Glutamatergic neuron (in vitro differentiated cells): ENCODE results near the gene KCNE3. TPM values are rescaled to one million over a fixed set of nuclear protein-coding genes. Genes with fewer than 3 reads are reported as not detected.

Experiments used
- DNase-seq: peaks from one replicate; pipeline ENCODE4 v3.0.0; 2022
- H3K27ac Mint-ChIP-seq: one replicate; pipeline ENCODE4 v1.8.0; 2020; ENCODE audit warnings: mild to moderate bottlenecking, mixed read lengths, inconsistent platforms; ENCODE audit not compliant: unreplicated experiment
- H3K27me3 Mint-ChIP-seq: one replicate; pipeline ENCODE4 v1.8.0; 2020; ENCODE audit warnings: mild to moderate bottlenecking, moderate library complexity, mixed read lengths, inconsistent platforms; ENCODE audit not compliant: unreplicated experiment
- H3K36me3 Mint-ChIP-seq: one replicate; pipeline ENCODE4 v1.8.0; 2020; ENCODE audit warnings: mild to moderate bottlenecking, mixed read lengths, inconsistent platforms; ENCODE audit not compliant: unreplicated experiment
- H3K4me1 Mint-ChIP-seq: one replicate; pipeline ENCODE4 v1.8.0; 2020; ENCODE audit warnings: mild to moderate bottlenecking, low read depth, mixed read lengths, inconsistent platforms; ENCODE audit not compliant: unreplicated experiment
- H3K4me3 Mint-ChIP-seq: one replicate; pipeline ENCODE4 v1.8.0; 2020; ENCODE audit warnings: mild to moderate bottlenecking, mixed read lengths, inconsistent platforms; ENCODE audit not compliant: unreplicated experiment
- H3K9me3 Mint-ChIP-seq: one replicate; pipeline ENCODE4 v1.8.0; 2020; ENCODE audit warnings: mild to moderate bottlenecking, moderate library complexity, mixed read lengths, inconsistent platforms; ENCODE audit not compliant: unreplicated experiment
- total RNA-seq: library from RNA; stranded (reverse); fragmentation: NEBNext Ultra II Directional; extraction: Animal tissue kit (Norgen Biotek cat#: 25700); gene quantifications from one replicate; pipeline ENCODE4 v1.2.1, GENCODE V29; 2021; ENCODE audit not compliant: unreplicated experiment
- TF ChIP-seq, protein P1 (sequence below): fragments of 200-600 bp; sonication (generic); IDR thresholded peaks from one replicate; pipeline ENCODE4 v1.5.0; 2021; ENCODE audit not compliant: partially characterized antibody, unreplicated experiment

The KCNE3 gene
- total RNA-seq, 1 donor from 2014 or later = not detected

DNA sequence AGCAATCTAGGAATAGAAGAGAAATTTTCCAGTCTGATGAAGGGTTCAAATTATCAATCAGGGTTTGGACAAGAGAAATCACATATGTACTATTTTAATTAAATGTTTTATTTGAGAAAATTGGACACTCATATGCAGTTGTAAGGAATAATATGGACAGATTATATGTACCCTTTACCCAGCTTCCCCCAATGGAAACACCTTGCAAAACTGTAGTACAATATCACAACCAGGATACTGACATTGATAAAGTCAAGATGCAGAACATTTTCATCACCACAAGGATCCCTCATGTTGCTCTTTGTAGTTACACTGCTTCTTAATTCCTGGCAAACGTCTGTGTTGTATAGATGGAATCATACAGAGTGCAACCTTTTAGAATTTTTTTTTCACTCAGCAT is 27.6 kb upstream of the KCNE3 start:
- peaks cover 4% of the 10 kb centered on the region for H3K36me3 Mint-ChIP-seq
- DNase-seq = no peak
- TF ChIP-seq, protein P1, sequence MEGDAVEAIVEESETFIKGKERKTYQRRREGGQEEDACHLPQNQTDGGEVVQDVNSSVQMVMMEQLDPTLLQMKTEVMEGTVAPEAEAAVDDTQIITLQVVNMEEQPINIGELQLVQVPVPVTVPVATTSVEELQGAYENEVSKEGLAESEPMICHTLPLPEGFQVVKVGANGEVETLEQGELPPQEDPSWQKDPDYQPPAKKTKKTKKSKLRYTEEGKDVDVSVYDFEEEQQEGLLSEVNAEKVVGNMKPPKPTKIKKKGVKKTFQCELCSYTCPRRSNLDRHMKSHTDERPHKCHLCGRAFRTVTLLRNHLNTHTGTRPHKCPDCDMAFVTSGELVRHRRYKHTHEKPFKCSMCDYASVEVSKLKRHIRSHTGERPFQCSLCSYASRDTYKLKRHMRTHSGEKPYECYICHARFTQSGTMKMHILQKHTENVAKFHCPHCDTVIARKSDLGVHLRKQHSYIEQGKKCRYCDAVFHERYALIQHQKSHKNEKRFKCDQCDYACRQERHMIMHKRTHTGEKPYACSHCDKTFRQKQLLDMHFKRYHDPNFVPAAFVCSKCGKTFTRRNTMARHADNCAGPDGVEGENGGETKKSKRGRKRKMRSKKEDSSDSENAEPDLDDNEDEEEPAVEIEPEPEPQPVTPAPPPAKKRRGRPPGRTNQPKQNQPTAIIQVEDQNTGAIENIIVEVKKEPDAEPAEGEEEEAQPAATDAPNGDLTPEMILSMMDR = no peak
- H3K4me1 Mint-ChIP-seq = peaks cover 4% of the 10 kb centered on the region
- no peak overlapping the region for H3K4me3 Mint-ChIP-seq
- H3K27me3 Mint-ChIP-seq = peaks cover 4% of the 10 kb centered on the region
- H3K27ac Mint-ChIP-seq = no peak overlapping the region
- H3K9me3 Mint-ChIP-seq = no peaks in the 10 kb centered on the region

DNA sequence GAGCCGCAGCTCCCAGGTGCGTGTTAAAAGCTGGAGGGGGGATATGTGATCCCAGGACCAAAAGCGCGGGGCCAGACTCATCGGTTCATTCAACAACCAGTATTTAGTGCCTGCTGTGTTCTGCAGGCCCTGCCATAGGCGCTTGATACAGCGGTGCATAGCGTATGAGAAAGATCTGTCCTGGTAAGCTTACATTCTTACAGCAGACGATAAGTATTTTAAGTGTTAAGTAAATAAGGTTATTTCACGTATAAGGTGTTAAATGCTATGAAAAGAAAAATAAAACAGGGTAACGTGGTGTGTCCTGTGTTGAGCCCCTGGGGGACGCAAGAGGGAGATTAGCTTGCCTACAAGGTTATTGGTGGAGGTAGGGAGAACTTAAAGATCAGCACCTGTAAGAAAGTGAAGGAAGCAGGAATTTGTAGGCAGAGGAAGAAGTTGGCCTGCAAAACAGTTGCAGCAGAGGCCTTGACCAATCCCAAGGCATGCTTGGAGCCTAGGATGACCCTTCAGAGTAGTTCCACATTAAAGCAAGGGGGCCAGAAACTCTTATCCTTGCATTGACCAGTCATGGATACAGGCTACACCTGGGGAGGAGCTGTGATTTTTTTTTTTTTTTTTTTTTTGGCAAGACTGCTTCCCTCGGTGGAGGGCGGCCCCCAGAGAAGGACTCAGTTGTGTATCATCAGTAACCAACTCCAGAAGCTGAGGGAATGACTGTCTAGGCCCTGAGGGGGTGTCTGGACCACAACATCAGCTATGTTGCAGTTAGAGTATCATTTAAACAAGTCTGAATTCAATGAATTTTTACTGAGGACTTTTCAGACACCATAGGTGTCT is 26.7 kb upstream of the KCNE3 start:
- Mint-ChIP-seq H3K9me3 (no peaks in the 10 kb centered on the region), H3K36me3 (peaks cover 4% of the 10 kb centered on the region), H3K27ac (no peak overlapping the region), H3K27me3 (peaks cover 4% of the 10 kb centered on the region), H3K4me3 (peak overlapping the region; percentile 85), H3K4me1 (peaks cover 4% of the 10 kb centered on the region)
- DNase-seq = no peak
- TF ChIP-seq, protein P1 = no peak

DNA sequence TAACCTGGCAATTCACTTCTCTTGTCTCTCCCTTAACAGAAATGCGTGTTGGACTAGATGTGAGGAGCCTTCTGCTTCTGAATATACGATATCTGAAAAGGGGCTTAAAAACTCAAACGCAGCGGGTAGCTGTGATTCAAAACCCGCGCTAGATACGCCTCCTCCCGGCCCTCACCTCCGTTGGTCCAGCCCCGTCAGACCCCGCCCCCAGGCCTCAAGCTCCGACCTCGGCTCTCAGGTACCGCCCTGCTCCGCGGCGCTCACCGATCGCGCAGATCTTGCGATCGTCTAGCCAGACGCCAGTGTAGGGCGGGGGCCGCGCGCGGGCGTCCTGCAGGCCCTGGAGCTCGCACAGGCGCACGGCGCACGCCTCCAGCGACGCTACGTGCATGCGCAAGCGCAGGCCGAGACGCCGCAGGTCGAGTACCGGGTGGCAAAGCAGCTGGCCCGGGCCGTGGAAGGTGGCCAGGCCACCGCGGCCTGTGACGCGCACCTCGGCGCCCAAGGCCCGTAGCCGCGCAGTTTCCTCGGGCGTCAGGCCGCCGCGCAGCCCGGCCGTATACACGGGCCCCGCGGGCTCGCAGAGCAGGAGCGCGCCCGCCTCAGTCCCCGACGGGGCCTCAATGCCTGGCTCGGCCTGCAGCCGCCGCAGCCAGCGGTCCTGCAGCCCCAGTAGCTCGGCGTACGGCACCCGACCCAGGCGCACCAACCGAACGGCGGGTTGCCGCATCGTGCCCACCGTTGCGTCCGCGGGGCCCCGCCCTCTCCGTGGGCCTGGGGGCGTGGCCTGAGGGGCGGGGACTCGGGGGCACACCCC is 25.8 kb upstream of the KCNE3 start, which contains the start of gene LIPT2:
TSS of gene LIPT2 (minus strand) at position 751 of the 817 bp plus-strand sequence. CDS start at position 730, 21 bp downstream.
- peak; percentile 97 for DNase-seq
- Mint-ChIP-seq H3K4me3 (peak within 1 kb of the TSS; percentile 85), H3K36me3 (peaks cover 4% of the 10 kb centered on the region), H3K27me3 (peaks cover 4% of the 10 kb centered on the region), H3K4me1 (peaks cover 4% of the 10 kb centered on the region), H3K27ac (no peak within 1 kb of the TSS), H3K9me3 (no peaks in the 10 kb centered on the region)
- TF ChIP-seq, protein P1 = no peak

DNA sequence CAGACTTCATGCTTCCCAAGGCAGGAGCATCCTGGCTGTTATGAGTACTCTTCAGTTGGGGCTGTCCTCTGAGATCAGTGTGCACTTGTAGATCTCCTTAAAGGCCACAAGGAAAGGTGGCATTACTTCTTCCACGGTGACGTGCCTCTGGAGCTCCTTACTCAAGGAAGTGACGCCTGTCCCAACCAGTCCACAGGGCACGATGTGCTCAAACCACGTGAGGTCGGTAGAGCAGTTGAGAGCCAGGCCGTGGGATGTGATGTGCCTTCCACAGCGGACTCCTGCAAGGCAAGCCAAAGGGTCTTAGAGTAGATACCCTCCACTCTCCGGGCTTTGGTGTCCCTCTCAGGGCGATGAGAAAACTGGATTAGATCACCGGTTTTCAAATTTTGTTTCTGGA is 24.7 kb upstream of the KCNE3 start:
- H3K36me3 Mint-ChIP-seq = peaks cover 4% of the 10 kb centered on the region
- peaks cover 4% of the 10 kb centered on the region for H3K27me3 Mint-ChIP-seq
- DNase-seq = no peak
- TF ChIP-seq, protein P1 = no peak
- H3K27ac Mint-ChIP-seq = no peak overlapping the region
- peaks cover 4% of the 10 kb centered on the region for H3K4me1 Mint-ChIP-seq
- peak overlapping the region; percentile 80 for H3K4me3 Mint-ChIP-seq
- H3K9me3 Mint-ChIP-seq = no peaks in the 10 kb centered on the region
